Measurements from ENCODE around the gene EEF2KMT. TPM values are rescaled to one million over a fixed set of nuclear protein-coding genes. Genes with fewer than 3 reads are reported as not detected.
"Not testable (repeated sequence)": the region's sequence is repeated elsewhere in the genome, so short reads cannot be mapped to it uniquely, and the experiment has no call there.

The EEF2KMT gene
- total RNA-seq, 1 experiment from 2014 or later = 18.8 TPM

DNA sequence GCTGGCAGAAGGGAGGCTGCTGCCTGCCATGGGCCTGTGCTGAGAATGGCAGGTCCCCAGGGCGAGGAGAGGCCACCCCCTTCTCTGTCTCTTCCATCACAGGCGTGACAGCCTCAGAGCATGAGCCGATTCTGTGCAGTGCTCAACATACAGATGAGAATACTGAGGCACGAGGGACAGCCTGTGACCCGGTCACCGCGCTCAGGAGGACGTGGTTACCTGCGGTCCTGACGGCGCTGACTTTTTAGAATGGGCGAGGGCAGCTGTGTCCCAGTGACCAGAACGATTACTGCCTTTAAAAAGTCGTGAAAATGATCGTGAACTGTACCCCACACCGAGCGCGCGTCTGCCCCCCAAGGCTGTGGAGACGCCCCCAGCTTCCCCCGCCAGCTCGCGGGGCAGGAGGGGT, 530 bp downstream of the EEF2KMT start:
- peak; percentile 23 for DNase-seq (ENCODE audit: low spot score)
- in situ Hi-C loops (cut with HindIII; ENCODE audit: low sequenced_read_pairs) = not testable (repeated sequence)

DNA sequence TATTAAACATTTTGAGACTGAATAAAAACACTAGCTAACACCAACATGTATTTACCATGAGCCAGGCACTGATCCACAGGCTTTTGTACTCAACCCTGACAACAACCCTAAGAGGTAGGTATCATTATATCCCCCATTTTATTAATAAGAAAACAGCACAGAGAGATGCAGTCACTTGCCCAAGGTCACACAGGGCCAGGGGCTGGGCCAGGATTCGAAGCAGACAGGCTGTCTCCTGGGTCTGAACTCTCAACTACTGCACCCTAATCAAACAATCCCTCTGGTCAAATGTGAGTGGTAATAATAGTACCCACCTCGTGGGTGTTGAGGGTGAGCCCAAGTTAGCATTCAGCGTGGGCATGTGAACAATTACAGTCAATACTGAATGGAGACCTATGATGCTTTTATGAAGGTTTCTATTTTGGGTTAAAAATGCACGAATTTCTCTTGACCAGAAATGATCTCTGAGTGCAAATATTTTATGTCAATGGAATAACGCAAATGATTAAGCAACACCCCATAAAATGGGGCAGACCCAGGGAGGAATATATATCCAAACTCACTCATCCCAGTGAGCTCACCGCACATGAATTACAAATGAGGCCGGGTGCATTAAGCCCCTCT, 1.0 kb downstream of the EEF2KMT start:
- DNase-seq (ENCODE audit: low spot score); in situ Hi-C loops (cut with HindIII; ENCODE audit: low sequenced_read_pairs): not testable (repeated sequence)

DNA sequence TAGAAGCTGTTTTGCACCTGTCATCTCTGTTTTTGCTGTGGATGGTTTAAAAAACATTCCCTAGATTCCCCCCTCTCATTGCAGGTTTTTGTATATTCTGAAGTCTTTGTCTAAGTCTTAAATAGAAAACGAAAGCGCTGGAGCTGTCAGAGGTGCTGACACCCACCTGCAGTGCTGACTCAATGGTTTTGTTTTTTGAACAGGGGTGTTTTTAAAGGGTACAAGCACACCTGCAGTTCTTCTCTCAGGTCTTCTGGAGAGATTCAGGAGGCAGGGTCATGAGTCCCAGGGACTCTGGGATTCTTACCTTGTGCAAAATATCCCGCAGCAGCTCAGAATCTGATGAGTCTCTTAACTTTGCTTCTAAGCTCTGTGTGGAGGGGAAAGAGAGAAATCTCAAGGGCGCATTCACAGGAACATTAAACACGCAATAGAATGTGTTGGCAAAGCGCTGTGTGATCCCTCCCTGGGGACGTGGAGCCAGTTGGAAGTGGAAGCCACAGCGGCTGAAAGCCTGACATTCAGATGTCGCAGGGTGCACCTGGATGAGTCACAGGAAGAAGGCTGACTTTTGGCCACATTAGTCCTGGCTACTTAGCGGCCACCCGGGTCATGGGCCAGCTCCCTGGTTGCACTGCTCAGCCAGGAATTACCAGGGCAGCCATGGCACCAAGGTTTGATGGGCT, 2.3 kb downstream of the EEF2KMT start:
- DNase-seq (ENCODE audit: low spot score); in situ Hi-C loops (cut with HindIII; ENCODE audit: low sequenced_read_pairs): not testable (repeated sequence)

DNA sequence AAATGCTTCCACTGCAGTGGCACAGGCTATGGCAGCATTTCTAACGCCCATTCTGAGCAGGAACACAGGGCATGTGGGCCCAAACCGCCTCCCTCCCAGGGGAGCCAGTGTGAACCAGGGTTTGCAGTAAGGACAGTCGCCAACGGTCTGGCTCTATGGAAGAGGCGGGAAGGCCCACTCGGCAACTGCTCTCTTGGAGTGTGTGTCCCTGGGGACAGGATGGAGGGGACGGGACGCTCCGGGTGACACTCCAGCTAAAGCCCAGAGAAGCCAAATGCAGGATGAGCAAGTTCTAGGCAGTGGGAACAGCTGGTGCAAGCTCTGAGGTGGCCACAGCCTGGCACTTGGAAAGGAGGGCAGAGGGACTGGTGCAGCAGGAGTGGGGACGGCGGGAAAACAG, 3.8 kb downstream of the EEF2KMT start:
- DNase-seq (ENCODE audit: low spot score); in situ Hi-C loops (cut with HindIII; ENCODE audit: low sequenced_read_pairs): not testable (repeated sequence)

DNA sequence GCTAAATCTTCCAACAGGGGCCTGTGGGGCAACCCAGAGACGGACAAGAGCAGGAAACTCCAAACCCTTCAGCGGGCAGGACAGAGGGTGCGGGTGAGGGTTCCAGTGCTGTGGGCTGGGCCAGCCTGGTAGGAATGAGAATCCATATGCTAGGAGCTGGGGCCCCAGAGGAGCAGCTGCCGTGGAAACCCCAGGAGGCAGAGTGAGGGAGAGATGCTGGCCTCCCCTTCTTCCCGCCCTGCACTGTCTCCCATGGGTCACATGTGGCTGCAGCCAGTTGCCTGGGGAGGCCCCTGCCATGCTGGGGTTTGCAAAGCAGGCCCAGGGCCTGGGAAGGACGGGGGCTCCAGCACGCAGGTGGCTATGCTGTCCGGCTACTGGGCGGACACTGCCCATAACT, 4.5 kb downstream of the EEF2KMT start:
- in situ Hi-C loops (cut with HindIII; ENCODE audit: low sequenced_read_pairs); DNase-seq (ENCODE audit: low spot score): not testable (repeated sequence)

DNA sequence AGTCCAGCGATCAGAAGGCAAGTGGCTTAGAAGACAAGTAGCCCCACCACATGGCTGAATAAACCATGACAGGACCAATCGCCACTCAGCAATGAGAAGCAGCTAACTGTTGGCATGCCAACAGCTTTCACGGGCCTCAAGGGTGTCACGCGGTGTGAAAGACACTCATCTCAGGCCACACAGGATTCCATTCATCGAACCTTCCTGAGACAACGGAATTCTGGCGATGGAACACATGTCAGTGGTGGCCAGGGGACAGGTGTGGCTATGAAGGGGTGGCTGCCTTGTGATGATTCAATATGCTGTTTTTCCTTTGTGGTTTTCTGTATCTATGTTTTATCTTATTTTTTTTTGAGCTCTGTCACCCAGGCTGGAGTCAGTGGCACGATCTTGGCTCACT, 7.0 kb downstream of the EEF2KMT start:
- in situ Hi-C loops (cut with HindIII; ENCODE audit: low sequenced_read_pairs); DNase-seq (ENCODE audit: low spot score): not testable (repeated sequence)

DNA sequence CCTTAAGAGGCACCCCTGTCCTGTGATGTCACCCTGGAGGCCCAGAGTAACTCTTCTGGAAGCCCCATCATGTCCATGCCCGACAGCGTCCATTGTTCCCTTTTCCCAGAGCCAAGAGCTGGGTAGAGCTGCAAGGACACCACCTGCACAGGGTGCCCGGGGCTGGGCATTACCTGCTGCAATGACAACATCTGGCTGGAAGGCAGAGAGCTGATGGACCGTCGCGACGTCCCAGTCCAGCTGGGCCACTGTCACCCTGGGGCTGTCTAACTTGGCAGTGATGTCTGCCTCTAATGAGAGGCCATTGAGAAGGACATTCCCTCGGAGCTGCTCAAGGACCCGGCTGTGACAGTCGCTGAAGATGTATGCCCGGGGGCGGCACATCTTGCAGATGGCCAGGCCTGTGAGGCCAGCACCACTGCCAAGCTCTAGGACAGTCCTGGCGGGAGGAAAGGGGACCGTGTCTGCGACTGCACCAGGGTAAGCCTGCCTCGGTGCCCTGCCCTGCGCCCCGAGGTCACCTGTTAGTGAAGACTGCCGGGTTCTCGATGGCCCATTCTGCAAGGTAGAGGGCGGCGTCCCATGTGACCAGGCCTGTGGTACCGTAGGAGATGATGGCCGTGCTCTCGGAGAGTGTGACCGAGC, 7.6 kb downstream of the EEF2KMT start:
- in situ Hi-C loops (cut with HindIII; ENCODE audit: low sequenced_read_pairs); DNase-seq (ENCODE audit: low spot score): not testable (repeated sequence)

DNA sequence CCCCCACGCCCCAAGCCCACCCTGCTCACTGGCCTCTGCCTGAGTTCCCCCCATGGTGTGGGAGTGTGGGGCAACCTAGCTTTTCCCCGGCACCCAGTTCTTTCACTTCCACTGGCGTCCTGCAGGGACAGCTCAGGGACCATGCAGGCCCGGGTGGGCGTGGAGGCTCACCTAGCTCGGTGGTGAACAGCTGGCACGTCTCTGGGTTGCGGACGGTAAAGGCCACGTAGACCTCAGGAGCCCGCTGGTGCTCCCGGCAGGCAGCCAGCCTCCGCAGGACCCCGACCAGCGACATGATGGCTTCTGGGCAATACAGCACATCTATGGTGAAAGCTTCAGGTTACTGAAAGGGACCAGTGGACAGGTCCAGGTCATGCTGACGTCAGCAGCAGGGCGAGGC, 8.7 kb downstream of the EEF2KMT start:
- in situ Hi-C loops (cut with HindIII; ENCODE audit: low sequenced_read_pairs) = not testable (repeated sequence)

DNA sequence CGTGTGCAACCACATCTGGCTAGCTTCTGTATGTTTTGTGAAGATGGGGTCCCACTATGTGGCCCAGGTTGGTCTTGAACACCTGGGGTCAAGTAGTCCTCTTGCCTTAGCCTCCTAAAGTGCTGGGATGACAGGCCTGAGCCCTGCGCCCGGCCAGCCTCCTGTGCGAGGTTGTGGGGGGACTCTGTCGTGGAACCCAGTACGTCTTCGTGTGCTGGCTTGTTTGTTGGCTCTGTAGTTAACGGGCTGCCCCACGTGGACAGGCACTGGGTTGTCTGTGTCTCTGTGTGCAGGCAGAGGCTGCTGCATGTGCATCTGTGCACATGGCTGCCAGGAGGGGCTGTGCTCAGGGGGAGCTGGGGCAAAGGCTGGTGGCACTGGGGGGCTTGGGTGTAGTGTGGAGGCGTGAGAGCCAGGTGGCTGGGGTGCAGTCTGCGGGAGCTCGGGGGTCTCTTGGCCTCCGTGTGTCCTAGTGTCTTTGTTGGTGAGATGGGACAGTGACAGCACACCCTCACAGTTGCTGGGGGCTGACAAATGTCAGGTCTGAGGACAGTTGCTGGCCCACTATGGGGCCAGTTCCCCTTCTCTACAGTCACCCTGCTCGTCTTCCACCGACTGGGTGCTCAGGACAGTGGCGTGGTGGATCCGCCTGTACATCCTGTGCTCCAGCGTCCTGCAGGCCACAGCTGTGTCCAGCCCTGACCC, 9.4 kb downstream of the EEF2KMT start:
- in situ Hi-C loops (cut with HindIII; ENCODE audit: low sequenced_read_pairs); DNase-seq (ENCODE audit: low spot score): not testable (repeated sequence)

More for the DNA sequence above, 8.7 kb downstream of the EEF2KMT start:
- DNase-seq (ENCODE audit: low spot score) = not testable (repeated sequence)

DNA sequence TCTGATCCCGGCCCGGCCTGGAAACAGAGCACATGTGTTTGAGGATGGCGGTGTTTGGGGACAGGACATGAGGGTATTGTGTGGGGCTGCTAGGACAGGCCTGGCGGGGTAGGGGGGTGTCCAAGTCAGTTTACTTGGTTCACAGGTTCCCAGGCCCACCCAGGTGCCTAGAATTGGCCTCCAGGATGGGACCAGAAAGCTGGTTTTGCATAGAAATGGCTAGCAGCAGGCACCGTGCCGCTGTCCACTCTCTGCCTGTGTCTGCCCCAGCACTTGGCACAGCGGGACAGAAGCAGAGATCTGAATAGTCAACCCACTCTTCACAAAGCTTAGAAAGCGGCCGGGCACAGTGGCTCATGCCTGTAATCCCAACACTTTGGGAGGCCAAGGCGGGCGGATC, 11.9 kb downstream of the EEF2KMT start:
- in situ Hi-C loops (cut with HindIII; ENCODE audit: low sequenced_read_pairs); DNase-seq (ENCODE audit: low spot score): not testable (repeated sequence)

DNA sequence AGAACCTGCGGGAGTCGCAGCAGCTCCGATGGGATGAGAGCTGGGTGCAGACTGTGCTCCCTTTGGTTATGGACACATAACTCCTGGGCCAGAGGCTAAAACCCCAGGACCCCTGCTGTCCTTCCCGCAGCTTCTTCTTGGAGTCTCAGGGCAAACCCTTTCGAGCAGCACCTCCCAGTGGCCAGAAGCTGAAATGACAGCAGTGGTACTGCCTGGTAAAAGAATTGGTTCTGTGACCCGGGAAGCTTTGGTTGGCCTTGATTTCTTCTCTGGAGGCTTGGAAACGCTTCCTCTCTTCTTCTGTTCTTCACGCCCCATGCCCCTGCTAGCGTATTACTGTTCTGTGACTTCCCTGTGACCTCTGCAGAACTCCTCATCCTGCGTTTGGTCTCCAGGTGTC, 12.8 kb downstream of the EEF2KMT start:
- in situ Hi-C loops (cut with HindIII; ENCODE audit: low sequenced_read_pairs) = not testable (repeated sequence)
- DNase-seq (ENCODE audit: low spot score) = peak; percentile 40

DNA sequence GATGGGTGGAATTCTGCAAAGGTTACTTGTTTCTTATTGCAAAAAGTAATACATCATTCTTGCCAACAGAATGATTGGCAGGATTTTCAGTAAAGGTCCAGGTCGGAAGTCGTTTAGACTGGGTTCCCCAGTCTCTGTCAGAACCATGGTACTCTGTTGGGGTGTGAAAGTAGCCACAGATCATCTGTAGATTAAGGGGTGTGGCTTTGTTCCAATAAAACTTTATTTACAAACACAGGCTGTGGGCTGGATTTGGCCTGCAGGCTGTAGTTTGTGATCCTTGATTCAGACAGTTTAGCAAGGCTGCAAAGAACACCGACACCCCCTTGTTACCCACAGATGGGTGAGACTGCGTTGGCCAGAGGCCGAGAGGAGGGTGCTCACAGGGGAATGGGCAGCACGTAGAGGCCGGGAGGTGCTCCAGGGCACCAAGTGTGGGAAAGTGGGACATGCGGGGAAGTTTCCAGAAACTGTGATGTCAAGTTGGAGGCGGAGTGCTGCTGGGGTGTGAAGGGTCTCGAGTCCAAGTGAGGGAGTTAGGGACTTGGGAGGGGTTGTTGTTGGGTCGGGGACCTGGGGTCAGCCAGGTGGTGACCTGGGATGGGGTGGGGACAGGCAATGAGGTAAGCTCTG, 13.4 kb downstream of the EEF2KMT start:
- in situ Hi-C loops (cut with HindIII; ENCODE audit: low sequenced_read_pairs); DNase-seq (ENCODE audit: low spot score): not testable (repeated sequence)

DNA sequence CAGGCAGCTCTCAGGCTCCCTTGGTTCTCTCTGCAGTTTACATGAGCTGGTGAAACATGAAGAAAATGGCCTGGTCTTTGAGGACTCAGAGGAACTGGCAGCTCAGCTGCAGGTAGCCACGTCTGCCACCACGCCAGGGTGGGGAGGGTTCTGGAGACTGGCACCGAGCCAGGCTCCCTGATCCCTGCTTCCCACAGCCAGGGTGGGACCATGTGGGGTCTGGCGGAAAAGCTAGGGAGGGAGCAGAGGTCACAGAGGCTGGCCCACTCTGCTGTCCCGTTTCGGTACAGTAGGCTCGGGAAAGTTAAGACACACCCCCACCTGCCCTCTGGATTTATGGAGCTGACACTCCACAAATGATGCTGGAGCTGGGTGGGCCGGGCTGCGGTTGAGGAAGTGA, 13.9 kb downstream of the EEF2KMT start:
- in situ Hi-C loops (cut with HindIII; ENCODE audit: low sequenced_read_pairs); DNase-seq (ENCODE audit: low spot score): not testable (repeated sequence)

DNA sequence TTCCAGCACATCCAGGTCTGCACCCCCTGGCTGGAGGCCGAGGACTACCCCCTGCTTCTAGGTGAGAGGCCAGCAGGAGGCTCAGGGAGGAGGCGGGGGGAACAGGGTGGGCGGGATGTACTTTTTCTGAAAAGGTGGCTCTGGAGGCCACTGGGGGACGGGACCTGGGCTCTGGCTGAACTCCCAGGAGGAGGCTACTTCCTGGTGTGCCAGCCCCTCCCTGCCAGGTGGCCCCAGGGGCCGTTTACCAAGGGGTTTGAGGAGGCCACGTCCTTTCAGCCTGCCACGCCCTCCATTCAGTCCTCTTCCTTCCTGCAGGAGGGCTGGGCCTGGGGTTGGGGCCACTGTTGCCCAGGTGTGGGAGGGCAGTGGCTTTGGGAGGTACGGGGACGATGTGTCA, 16.6 kb downstream of the EEF2KMT start:
- in situ Hi-C loops (cut with HindIII; ENCODE audit: low sequenced_read_pairs) = not testable (repeated sequence)

DNA sequence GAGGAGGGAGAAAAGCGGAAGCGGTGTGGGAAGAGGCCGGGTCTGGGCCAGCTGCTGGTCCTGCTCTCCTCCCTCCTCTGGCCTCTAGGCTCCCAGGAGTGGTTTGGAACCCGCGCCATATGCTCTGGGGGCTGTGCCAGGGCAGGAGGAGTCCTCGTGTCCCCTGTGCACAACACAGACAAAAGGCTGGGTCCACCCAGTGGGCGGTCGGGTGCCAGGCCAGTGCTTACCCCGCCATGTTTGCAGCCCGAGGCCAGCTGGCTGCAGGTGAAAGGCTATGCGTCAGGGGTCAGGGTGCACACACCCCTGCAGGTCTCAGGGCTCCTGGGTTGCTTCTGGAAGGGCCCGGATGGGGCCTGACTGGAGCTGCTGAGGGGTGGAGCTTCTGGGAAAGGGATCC, 17.1 kb downstream of the EEF2KMT start:
- in situ Hi-C loops (cut with HindIII; ENCODE audit: low sequenced_read_pairs) = not testable (repeated sequence)

More for the DNA sequence above, 16.6 kb downstream of the EEF2KMT start:
- DNase-seq (ENCODE audit: low spot score) = not testable (repeated sequence)

DNA sequence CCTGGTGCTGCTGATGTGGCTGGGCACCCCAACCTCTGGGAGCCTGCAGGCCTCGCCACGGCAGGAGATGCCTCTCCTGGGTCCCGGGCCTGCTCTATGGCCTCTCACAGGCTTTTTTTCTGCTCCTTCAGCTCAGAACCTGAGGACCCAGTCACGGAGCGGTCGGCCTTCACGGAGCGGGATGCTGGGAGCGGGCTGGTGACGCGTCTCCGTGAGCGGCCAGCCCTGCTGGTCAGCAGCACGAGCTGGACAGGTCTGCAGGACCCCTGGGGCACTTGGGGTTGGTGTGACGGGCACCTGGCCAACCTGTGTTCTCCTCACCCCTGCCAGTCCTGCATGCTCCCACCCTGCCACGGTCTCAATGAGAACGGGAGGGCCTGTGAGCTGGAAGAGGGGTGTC, 19.0 kb downstream of the EEF2KMT start:
- in situ Hi-C loops (cut with HindIII; ENCODE audit: low sequenced_read_pairs) = no loop called here
- DNase-seq (ENCODE audit: low spot score) = no peak

More for the DNA sequence above, 17.1 kb downstream of the EEF2KMT start:
- DNase-seq (ENCODE audit: low spot score) = not testable (repeated sequence)

DNA sequence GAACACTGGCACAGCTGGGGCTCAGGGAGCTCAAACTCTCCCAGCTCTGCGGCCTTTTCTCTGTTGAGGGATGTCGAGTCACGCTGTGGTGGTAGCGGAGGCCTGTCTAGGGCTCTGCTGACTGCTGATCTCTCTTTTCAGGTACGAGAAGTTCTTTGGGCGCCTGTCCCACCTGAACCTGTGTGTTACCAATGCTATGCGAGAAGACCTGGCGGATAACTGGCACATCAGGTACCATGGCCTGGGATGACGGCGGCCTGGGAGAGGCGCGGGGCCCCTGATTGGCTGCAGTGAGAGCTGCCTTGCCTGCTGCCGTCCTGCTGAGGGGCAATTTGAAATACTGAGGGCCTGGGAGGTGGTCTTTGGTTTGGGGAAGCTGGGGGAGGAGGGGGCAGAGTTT, 20.3 kb downstream of the EEF2KMT start:
- no peak for DNase-seq (ENCODE audit: low spot score)
- in situ Hi-C loops (cut with HindIII; ENCODE audit: low sequenced_read_pairs) = no loop called here

DNA sequence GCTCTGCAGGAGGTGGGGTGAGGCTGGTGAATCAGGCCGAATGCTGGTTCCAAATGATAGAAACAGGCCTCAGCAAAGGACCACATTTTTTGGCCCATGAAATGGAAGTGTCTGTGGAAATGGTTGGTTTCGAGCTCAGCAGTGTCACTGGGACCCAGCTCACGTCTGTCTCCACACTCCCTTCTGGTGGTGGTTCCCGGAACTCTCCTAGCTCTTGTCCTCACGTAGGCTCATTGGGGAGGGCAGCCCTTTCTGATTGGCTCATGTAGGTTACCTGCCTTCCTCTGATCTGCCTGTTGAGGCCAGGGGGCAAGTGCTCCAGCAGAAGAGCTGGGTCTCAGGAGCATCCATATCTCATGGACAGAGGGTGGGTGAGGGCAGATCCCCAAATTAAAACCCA, 22.0 kb downstream of the EEF2KMT start:
- no peak for DNase-seq (ENCODE audit: low spot score)
- in situ Hi-C loops (cut with HindIII; ENCODE audit: low sequenced_read_pairs) = no loop called here

DNA sequence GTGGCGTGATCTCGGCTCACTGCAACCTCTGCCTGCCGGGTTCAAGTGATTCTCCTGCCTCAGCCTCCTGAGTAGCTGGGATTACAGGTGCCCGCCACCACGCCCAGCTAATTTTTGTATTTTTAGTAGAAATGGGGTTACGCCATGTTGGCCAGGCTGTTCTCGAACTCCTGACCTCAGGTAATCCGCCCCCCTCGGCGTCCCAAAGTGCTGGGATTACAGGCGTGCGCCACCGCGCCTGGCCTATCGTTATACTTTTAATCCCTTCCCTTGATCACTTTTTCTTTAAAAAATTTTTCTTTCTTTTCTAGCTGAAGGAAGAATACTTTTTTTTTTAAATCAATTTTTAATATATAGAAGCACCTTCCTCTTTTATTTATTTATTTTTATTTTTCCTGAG, 23.8 kb downstream of the EEF2KMT start:
- in situ Hi-C loops (cut with HindIII; ENCODE audit: low sequenced_read_pairs); DNase-seq (ENCODE audit: low spot score): not testable (repeated sequence)
